DMS53 (cell line): Measurements from ENCODE around the gene ATG5.
"Not testable (repeated sequence)": the region's sequence is repeated elsewhere in the genome, so short reads cannot be mapped to it uniquely, and the experiment has no call there.

Source experiments
- DNase-seq: peaks from one replicate; lab custom pipeline; 2025; lab: John Stamatoyannopoulos, UW

Gene ATG5

DNA sequence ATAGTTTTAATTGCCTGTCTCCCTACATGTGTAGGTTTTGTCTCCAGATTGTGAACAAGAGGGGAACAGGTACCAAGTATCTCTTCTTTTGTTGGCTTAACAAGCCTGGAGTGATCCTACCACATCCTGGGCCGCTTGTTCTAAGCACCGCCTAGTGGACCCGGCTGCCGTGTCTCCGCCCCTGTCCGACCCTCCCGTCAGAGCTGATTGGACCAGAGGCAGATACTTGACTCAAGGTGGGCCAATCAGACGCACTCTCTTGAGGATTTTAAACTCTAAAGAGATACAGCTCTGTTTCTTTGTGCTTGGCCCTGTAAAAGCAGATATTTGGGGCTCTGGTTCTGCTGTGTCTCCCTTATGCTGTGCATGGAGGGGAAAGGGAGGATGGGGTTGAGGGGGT is 171.2 kb downstream of the ATG5 start:
- no peak for DNase-seq

- DNase-seq: no peak
Measured at GRCh38 chr6:106152952-106153351, 172.6 kb downstream of the ATG5 start.

DNA sequence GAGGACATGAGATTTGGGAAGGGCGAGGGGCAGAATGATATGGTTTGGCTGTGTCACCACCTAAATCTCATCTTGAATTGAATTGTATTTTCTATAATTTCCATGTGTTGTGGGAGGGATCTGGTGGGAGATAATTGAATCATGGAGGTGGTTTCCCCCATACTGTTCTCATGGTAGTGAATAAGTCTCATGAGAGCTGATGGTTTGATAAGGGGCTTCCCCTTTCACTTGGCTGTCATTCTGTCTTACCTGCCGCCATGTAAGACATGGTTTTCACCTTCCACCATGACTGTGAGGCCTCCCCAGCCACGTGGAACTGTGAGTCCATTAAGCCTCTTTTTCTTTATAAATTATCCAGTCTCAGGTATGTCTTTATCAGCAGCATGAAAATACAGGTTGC is 173.1 kb downstream of the ATG5 start:
- DNase-seq: not testable (repeated sequence)

DNA sequence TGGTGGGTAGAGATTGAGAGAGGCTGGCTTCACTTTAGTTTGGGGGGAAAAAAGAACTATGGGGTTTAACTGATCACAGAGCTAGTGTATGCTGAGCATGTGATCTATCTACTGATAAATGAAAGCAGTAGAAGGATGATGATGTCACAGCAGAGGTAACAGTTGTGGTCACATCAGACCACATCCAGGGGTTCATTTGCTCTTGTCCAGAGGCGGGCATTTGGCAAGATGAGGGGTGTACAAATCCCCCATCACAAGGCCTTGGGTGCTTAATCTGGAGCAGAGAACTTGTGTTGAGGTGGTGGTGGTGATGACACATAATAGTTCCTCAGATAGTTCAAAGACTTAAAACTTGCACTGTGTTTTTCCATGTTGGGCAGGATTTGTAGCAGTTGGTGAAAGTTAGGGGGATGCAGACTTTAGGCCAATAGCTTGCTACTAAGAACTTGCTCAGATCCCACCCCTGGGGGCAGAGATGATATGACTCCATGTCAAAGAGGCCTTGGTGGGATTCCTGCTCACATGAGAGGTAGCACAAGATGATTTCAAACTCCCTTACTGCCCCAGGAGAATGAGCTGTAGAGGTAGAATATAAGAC is 176.0 kb downstream of the ATG5 start:
- DNase-seq: no peak

DNA sequence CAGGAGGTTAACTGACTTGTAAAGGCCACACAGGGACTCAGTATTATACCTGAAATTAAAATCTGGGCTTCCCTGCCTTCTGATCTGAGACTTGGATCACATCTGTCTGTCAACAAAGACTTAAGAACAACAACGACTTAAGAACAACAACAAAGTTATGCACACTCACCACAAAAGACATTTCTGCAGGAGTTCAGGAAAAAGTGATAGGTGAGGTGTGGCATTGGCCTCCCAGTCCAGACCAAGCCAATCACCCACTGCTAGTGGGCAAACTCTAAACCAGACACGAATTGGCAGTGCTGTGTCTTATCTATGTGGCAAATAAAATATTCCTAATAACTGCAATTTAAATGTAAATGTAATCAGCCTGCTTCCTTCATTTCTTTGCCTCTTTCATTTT is 178.1 kb downstream of the ATG5 start:
- no peak for DNase-seq

DNA sequence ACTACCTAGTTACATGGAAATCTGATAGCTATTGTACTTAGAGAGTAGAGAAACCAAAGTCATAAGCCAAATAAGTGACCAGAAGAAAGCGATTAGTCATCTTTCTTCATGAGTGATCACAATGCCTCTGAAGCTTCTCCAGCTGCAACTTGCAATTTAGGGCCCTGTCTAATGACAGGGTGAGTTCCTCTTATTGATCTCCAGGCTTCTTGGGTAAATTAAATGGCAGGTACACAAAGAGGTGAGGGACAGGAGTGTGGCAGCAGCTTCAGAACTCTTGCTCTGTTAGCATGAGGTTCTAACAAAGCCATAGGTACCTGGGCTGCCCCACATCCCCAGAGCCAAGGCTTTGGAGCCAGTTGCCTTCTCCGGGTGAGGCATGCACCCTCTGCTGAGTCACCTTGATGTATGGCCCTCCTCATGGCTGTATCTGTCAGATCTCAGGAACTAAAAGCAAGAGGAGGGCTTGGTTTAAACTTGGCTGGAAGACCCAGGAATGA is 178.7 kb downstream of the ATG5 start:
- peak; percentile 12 for DNase-seq

DNA sequence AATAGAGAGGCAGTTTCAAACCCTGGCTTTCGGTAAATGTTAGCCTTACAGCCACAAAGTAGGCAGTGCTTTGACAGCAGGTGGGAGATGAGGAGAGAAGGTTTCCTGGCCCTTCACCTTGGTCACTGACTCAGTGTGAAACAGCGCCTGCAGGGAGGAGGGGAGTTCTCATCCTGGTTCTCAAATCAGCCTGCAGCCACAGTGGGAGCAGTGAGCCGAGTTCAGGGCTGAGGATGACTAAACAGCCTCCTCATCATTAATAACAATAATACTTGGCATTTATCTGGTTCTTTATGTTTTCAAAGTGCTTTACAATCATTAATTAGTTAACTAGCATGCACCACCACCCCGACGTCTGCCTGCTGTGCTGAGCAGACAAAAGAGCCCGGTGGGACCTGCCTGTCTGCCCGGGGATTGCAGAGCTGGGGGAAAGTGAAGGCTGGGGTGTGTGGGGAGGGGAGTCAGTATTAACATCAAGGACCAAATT is 179.8 kb downstream of the ATG5 start:
- DNase-seq: no peak

DNA sequence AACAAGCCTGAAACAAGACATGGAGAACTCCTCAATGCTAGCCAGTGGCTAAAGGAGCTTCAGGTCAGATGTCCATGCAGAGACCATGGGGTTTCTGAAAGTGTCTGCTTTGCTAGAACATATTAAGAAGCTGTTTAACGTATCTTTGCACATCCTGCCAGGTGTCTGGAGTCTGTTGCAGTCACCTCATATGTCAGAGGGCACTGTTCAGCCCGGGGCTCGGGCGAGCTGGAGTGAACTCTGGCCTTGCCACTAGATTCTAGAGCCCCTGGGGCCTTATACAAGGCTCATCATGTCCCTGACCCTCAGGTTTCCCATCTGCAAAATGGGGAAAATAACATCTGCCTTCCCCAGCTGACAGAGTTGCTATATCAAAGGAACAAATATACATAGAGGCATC is 180.4 kb downstream of the ATG5 start:
- no peak for DNase-seq

DNA sequence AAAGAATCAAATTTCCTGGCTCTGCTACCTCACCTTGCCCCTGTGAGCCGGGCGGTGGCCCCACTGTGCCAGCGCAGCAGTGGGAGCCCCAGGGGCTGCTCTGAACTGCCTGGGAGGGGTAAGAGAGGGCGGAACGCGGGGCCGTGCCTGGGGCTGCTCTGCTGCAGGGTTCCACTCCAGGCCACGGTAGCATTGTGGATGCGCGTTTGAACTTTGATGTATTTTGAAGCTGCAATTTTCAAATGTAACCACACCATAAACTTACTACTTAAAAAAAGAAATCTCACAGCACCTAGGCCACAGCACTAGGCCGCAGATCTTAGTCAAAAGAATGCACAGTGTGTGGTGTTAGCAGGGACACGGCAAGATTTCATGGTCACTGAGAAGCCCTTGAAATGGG is 181.9 kb downstream of the ATG5 start:
- DNase-seq: no peak

GRCh38 chr6:106142876-106143431 is 182.6 kb downstream of the ATG5 start:
- DNase-seq: no peak

GRCh38 chr6:106141441-106142237 is 183.9 kb downstream of the ATG5 start:
- DNase-seq: no peak

- DNase-seq: no peak
Measured at GRCh38 chr6:106138151-106138550, 187.4 kb downstream of the ATG5 start.

DNA sequence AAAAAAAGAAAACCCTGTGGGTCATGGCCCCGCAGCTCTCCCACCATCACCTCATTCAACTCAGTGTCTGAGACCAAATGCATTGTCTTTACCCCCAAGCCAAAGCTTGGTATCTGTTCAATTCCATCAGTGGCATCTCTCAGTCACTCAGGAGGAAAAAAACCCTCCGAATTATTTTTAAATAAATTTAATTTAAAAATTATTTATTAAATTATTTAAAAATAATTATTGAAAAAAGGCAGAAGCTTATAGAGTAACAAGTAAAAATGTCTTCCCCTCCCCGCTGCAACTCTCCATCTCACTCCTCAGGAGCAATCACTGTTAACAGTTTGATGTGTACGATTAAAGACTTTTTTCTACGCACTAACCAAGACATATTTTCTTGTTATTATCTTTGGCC is 188.7 kb downstream of the ATG5 start:
- DNase-seq: no peak

DNA sequence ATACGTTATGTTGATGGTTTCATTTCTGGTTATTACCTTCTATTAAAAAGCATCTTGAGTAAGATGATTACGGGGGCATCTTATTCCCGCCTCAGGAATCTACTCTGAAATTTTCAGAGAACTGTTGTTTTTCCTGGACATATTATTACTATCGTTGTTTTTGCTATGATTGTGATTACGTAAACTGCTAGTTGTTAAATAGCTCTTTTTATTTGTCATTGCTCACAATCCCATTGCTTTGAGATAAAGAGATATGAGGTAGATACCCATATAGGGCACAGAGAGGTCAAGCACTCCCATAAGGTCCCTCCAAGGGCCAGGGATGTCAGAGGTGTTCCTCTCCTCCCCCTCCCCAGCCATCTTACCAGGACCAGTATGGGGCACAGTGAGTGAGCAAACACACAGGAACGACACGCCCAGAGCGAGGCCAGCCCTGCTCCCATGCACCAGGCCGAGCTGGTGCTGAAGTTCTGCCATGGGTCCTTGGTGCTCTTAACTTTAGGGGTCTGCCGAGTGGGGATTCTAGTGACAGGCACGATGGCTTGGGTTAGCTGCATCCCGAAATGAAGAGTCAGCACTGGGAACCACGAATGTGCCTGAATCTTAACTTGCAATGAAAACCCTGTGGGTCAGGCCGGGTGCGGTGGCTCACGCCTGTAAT is 189.5 kb downstream of the ATG5 start:
- DNase-seq: no peak

DNA sequence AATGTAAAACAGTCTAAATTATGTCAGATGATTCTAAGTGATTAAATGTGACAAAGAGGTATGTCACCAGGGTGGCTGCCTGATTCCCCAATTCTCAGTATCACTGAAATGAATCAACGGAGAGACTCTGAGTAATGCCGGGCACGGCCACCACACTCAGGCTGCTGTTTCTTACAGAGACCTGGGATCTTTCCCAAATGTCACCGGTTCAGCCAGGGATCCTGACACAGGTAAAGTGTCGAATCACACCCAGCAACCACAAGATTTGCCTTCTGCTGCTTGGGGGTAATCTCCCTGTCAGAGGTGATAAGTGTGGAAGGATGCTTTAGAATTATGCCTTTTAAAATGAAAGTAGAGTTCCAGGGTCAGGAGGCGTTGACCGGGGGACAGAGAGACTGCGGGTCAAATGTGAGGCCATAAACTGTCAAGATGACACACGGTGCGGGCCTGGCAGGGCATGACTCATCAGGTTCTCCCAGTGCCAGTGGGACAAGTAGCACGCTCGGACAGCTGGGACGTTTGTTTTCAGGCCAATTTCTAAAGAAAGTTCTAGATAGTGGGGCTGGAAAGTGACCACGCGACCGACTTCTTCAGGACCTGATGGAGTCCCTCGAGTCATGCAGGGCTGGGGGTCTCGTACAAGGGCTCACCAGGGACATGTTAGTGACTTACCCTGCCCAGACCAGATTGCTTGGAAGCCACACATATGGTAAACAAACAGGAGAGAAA is 190.5 kb downstream of the ATG5 start:
- peak; percentile 40 for DNase-seq
